IPS DF 19.7 (cell line): ENCODE data around the gene KIF26B.
"Not testable (repeated sequence)": the region's sequence is repeated elsewhere in the genome, so short reads cannot be mapped to it uniquely, and the experiment has no call there.

Source experiments
- DNase-seq: peaks from one replicate; pipeline ENCODE4 v3.0.0-alpha.2; 2013; ENCODE audit warnings: low read depth, low spot score

The KIF26B gene

DNA sequence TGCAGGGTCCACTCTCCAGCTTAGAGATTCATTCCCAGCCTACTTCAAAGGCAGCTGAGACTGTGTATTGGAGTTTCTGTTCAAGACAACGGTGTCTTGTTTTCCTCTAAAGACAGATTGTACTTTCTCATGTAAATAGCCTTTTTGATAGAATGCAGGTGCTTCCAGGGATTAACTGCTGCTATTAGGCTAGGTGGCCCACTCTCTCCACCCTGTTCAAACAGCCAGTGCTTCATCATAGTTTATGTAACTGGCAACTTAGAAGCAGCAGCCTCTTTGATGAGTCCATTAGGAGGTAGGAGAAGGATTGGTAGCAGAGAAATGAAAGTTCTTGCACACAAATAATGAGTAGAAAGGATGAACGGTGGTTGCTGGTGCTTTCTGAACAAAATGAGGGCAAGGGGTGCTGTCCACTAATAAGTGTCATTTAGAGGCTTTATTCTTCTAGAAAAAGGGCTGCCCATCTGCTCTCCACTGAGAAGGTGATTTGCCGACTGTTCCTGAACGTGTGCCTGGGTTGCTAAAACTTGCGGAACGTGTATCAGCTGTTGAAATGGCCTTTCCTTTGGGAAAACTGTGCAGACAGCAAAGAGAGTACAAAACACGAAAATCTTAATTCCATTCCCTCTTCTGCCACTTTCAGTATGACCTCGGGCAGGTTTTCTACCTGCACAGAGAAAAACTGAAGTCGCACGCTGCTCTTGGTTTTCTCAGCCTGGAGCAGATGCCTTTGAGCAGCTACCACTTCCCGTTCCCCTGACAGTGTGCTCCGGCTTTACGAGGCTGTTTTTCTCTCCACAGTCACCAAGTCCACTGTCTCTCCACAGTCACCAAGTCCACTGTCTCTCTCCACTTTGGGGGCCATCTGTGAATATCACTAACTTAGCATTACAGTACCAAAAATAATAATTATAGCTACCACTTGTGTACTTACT, 228.9 kb downstream of the KIF26B start:
- no peak for DNase-seq

- DNase-seq: no peak
Measured at GRCh38 chr1:245386297-245386971, 231.6 kb downstream of the KIF26B start.

GRCh38 chr1:245388687-245389086, 233.9 kb downstream of the KIF26B start:
- DNase-seq: no peak

DNA sequence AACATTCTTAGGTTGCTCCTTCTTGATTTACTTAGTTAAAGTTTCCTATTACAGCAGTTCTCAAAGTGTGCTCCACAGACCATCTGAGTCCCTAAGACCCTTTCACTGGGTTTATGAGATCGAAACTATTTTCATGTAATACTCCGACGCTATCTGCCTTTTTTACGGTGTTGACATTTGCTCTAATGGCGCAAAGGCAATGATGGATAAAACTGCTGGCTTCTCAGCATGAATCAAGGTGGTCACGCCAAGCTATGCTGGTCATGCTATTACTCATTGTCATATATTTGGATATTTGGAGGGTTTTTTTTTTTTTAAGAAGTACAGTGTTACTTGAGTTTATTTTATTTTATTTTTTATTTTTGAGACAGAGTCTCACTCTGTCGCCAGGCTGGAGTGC, 235.1 kb downstream of the KIF26B start:
- DNase-seq: no peak

- DNase-seq: no peak
Measured at GRCh38 chr1:245390975-245391374, 236.2 kb downstream of the KIF26B start.

DNA sequence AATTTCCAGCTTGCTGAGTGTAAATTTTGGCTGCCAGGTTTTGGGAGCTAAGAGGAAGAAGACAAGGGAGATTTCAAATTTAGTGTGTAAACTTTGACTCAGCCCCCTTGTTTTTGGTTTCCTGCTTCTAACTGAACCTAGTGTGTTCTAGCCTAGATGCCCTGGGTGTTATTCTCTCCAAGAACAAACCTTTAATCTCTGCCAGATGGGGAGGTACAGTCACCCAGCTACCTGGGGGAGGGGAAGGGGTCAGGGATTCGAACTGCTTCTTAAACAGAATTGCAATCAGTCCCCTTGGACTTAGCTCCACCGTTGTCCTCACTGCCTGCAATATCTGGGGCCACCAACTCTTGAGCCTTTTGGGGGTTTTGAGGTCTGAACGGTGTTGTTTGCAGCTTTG, 238.9 kb downstream of the KIF26B start:
- no peak for DNase-seq

DNA sequence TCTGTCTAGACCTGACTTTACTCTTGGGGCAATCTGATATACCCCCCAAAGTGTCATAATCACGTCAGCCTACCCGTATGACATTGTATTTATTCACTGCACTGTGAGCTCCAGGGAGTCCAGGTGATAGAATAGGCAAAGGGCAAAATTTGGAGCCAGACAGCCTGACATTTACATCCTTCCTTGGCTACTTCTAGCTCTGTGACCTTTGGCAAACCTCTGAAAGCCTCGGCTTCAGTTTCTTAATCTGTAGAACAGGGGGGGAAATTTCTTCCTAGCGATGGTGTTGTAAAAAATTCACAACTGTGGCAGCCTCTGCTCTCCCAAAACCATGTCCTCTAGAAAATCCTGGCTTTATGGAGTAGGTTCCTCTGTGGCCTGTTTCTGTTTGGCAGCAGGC, 240.9 kb downstream of the KIF26B start:
- no peak for DNase-seq

GRCh38 chr1:245396615-245397014, 241.8 kb downstream of the KIF26B start:
- DNase-seq: no peak

GRCh38 chr1:245397771-245398170, 243.0 kb downstream of the KIF26B start:
- DNase-seq: no peak

DNA sequence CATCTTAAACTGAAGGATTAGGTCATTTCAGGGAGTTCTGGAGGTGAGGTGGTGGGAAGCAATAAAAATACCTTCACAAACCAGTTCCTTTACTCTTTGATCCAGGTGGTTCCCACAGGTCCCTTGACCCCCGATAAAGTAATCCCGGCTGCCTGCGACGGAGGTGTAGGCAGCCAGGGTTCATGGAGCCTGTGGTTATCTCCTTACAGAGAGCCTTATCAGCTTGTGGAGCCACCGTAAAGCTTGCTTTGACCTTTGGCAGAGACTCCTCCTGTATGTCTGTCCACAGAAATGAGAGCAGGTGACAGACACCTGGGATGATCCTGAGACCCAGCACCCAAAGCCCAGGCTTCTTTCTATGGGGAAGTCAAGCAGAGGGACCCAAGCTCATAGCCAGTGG, 243.4 kb downstream of the KIF26B start:
- no peak for DNase-seq

DNA sequence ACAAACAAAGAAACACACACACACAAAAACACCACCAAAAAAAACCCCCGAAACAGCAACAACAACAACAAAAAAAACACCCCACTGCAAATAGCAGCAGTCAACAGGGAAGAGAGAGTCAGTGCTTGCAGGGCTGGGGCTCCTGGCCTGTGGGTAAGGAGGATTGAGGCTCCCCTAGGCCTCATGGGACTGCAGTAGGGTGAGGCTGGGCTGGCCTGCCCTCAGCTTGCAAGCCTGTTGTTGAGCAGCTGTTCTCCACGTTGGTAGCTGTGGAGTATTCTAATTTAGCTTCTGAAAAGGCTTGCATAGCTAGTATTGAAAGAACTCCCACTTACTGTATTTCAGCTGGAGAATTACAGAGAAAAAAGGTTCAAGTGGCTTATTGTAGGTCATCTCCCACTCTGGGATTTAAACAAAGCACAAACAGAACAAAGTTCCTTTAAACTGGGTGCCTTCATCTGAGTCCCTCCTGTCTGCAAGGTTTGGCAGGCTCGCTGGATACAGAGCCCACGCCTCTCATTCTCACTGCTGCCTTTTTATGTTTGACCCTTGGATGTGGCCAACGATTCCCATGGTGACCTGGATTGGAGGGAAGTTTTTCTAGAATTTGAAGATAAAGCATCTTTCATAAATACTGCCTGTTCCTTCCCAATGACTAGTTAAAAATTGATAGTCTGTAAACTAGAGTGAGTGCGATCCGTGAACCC, 247.2 kb downstream of the KIF26B start:
- DNase-seq: no peak

DNA sequence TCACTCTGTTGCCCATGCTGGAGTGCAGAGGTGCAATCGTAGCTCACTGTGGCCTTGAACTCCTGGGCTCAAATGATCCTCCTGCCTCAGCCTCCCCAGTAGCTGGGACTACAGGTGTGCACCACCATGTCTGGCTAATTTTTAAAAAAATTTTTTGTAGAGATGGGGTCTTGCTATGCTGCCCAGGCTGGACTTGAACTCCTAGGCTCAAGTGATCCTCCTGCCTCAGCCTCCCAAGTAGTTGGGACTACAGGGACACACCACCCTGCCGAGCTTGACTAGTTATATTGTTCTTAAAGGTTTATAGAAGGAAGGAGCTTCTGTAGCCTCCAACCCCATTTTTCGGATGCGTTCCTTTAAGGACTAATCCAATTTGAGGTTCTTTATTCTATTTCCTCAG, 248.2 kb downstream of the KIF26B start:
- DNase-seq: not testable (repeated sequence)

DNA sequence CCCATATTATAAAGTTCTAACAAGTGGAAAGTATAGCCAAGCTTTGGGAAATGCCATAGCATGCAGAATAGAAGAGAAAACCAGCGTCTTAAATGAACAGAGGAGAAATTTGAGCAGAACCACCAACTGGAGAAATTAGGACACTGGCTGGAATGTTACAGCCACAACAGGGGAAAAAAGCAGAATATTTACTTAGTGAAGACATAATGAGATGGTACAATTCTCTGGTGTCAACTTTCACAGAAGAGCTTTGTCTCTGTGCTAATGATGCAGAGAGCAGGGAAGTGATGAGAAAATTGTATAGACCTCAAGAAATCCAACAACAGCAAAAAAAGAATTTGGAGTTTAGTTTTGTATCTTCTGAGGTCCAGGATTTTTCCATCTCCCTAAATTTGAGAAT, 249.7 kb downstream of the KIF26B start:
- no peak for DNase-seq

DNA sequence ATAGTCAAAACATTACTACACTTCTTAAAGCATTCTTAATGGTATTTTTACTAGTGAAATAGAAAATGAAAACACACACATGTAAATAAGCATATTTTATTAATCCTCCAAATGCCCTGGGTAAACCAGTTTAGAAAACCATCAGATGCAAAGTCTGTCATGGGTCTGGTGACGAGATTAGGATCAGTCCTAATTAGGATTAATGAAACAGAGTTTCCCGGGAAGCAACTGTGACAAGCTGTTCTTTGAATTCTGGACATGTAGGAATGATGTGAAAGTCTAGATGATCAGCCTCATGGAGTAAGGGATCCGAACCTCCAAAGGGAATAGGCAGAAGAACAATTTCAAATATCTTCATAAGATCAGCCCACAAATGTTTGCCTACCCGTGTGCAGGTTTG, 250.2 kb downstream of the KIF26B start:
- DNase-seq: no peak

DNA sequence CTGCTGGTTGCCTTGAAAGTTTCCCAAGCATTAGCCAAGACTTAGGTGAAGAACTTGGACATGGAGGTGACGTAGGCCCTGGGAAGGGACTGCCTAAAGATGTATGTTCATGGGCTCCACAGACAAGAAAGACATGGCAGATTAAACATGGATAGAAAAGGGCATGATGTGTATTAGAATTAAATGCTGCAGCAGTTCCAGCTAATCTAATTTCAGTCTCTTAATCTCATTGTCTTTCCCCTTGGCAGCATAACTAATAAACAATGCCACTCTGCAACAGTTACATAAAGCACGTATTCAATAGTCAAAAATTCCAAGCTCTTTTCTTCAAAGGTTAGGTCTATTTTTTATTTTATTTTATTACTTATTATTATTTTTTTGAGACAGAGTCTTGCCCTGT, 251.6 kb downstream of the KIF26B start:
- DNase-seq: no peak

DNA sequence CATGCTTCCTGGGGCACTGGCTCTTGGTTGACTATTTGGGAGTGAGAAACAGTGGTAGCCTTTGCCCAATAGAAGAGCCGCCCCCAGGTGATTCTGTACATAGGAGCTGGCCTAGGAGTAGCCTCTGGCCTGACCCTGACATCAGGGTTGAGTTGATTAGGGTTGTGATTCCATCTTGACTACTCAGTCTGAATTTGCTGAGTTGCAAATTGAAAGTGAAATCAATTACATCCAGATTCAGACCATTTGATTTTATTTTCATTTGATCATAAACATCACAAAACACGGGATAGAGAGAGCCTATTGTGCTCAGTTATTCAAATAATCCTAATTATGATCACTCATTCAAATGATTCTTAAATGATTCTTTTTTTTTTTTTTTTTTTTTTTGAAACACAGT, 253.2 kb downstream of the KIF26B start:
- no peak for DNase-seq

DNA sequence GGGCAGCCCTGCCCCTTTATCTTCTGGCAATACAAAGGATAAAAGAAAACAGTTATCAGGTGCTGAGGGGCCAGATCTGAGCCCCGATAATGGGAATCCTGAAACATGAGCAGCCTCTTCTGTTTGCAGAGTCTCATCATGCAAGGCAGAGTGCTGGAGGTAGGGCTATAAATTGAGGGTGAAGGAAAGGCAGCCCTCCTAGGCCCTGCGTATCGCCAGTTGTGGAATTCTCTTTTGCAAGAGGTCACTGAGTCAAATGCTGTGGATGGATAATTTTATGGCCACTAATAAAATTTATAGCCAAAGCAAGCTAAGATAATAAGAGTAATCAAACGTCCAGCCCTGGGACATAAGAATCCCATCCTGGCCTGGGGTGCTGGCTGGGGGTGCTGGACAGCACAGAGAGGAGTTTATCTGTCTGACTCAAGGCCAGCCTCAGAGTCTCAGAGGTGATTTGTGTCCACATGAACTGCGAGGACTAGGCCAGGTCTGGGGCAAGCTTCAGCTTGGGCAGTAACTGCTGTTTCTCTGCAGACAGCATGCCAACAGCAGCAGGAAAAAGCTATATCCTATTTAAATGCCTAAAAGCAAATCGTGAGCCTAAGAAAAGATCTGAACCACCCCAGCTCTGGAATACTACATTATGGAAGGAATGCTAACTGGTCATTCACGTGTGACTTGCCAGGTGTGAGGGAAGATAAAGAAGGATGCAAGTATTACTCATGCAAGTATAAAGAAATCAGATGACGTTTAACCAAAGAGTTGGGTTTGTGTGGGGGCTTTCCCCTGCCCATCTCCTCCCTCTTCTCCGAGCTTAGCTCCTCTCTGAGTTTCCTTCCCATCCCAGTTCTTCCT, 254.8 kb downstream of the KIF26B start:
- no peak for DNase-seq

- no peak for DNase-seq
Measured at GRCh38 chr1:245411245-245412036, 256.7 kb downstream of the KIF26B start.

DNA sequence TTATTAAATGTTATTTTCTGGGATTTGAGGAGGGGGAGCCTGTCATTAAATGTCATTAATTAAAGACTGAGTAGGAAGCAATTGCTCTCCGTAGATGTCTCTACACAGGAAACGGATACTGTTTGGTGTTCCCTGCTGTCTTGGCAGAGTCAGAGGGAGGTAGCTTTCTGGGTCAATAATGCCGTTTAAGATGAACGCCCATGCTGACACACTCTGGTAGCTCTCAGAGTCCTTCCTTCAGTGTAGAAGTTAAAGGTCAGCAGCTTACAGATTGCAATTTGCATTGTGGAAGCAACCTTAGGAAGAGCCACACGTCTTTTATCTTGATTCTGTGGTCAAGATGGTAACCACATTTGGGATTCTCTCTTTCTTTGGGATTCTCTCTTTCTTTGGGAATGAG, 257.5 kb downstream of the KIF26B start:
- no peak for DNase-seq

- no peak for DNase-seq
Measured at GRCh38 chr1:245416781-245417180, 262.0 kb downstream of the KIF26B start.

- no peak for DNase-seq
Measured at GRCh38 chr1:245418077-245418476, 263.3 kb downstream of the KIF26B start.
